HG03060 (cell line): ENCODE data around the gene AXIN1.
"Not testable (repeated sequence)": the region's sequence is repeated elsewhere in the genome, so short reads cannot be mapped to it uniquely, and the experiment has no call there.

Experiments
- ATAC-seq: cut with Tn5 transposase; IDR thresholded peaks from one replicate; pipeline ENCODE4 v1.9.1; 2021; ENCODE audit warnings: low read depth, moderate number of reproducible peaks; ENCODE audit not compliant: unreplicated experiment

The AXIN1 gene, protein sequence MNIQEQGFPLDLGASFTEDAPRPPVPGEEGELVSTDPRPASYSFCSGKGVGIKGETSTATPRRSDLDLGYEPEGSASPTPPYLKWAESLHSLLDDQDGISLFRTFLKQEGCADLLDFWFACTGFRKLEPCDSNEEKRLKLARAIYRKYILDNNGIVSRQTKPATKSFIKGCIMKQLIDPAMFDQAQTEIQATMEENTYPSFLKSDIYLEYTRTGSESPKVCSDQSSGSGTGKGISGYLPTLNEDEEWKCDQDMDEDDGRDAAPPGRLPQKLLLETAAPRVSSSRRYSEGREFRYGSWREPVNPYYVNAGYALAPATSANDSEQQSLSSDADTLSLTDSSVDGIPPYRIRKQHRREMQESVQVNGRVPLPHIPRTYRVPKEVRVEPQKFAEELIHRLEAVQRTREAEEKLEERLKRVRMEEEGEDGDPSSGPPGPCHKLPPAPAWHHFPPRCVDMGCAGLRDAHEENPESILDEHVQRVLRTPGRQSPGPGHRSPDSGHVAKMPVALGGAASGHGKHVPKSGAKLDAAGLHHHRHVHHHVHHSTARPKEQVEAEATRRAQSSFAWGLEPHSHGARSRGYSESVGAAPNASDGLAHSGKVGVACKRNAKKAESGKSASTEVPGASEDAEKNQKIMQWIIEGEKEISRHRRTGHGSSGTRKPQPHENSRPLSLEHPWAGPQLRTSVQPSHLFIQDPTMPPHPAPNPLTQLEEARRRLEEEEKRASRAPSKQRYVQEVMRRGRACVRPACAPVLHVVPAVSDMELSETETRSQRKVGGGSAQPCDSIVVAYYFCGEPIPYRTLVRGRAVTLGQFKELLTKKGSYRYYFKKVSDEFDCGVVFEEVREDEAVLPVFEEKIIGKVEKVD

DNA sequence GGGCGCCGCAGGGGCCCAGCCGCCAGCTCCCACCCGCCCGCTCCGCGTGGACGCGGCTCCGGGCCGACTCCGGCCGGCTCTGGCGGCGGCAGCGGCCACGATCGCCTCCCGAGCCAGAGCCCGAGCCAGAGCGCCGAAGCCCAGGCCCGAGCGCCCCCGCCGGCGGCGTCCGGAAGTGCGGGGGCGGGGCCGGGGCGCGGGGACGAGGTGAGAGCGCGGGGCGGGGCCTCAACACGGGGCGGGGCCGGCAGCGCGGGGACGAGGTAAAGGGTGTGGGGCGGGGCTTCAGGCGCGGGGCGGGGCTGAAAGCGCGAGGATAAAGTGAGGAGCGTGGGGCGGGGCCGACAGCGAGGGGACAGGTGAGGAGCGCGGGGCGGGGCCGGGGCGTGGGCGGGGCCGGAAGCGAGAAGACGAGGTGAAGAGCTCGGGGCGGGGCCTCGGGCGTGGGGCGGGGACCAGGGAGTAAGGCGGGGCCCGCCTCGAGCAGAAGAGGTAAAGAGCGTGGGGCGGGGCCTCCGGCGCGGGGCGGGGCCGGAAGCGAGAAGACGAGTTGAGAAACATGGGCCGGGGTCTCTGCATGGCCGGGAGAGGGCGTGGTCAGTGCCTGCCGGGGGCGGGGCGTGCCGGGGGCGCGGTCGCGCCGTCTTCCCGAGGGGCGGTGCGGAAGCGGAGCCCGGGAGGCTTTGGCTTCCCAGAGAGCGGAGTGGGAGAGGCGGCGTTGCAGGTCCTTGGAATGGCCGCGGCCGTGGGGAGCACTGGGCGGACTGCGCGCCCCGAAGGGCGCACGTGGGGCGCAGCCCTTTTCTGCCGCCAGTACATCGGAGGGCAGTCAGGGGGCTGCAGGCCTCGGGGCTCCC is at the start of gene AXIN1:
TSS of gene AXIN1 (minus strand) at position 177 of the 857 bp plus-strand sequence. CDS start 5,698 bp downstream, outside the sequence.
- ATAC-seq = no peak

DNA sequence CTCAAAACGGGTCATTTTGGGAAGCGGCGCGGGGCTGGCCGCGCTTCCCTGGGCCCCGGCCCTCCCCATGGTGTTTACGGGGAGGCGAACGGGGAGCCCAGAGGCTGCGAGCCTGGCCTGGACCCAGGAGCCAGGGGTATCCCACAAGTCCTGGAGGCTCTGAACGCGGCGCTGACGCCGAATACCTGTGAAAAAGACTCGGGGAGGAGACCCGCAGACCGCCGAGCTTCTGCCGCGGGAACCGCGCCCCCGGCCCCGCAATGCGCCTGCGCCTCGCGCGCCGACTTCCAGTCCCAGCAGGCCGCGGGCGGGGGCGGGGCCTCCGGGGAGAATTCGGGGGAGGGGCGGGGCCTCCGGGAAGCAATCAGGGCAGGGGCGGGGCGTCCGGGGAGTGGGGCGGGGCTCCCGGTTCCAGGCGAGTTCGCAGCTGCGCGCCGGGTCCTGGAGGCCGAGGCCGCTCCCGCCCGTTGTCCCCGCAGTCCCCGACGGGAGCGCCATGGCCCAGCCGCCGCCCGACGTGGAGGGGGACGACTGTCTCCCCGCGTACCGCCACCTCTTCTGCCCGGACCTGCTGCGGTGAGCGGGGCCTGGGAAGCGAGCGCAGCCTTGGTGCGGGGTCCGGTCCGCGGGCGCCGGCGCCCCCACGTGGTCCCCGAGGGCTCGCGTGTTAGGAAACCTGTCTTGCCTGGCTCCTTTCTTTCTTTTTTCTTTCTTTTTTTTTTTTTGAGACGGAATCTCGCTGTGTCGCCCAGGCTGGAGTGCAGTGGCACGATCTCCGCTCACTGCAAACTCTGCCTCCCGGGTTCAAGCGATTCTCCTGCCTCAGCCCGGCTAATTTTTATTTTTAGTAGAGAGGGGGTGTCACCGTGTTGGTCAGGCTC is 49.2 kb upstream of the AXIN1 start, which contains the start of gene DECR2:
TSS of gene DECR2 (plus strand) at position 418 of the 881 bp plus-strand sequence. CDS start at position 497, 79 bp downstream.
- no peak for ATAC-seq

DNA sequence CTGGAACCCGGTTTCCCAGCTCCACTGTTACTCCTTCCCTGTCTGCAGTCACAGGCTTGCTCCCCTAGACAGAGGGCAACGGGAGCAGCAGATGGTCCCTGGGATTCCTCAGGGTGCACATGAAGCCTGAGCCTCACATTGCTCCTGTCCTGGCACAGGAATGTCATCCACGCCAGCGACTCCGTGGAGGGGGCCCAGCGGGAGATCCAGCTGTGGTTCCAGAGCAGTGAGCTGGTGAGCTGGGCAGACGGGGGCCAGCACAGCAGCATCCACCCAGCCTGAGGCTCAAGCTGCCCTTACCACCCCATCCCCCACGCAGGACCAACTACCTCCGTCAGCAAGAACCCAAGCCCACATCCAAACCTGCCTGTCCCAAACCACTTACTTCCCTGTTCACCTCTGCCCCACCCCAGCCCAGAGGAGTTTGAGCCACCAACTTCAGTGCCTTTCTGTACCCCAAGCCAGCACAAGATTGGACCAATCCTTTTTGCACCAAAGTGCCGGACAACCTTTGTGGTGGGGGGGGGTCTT is 47.6 kb upstream of the AXIN1 start:
- ATAC-seq = no peak

DNA sequence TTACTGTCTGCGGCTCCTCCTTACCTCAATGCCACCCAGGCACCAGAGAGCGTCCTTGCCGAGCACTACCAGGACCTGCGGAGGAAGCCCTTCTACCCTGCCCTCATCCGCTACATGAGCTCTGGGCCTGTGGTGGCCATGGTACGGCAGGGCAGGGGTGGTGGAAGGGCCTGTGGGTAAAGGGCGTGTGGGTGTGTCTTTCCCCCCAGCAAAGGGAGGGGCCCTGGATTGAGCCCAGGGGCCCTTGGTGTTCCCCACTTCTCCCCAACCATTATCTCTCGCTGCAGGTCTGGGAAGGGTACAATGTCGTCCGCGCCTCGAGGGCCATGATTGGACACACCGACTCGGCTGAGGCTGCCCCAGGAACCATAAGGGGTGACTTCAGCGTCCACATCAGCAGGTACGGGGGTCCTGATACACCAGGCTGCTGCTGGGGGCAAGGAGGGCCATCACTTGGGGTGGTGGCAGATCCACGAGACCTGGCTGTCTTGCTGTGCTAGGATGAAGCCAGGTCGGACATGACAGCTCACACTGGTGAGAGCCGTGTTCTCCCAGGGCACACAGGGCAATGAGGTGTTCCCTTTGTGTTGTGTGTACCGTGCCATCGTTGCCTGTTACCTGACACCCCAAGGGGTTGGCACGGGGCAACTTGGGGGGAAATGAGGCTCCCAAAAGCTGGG is 47.0 kb upstream of the AXIN1 start:
- ATAC-seq = no peak

DNA sequence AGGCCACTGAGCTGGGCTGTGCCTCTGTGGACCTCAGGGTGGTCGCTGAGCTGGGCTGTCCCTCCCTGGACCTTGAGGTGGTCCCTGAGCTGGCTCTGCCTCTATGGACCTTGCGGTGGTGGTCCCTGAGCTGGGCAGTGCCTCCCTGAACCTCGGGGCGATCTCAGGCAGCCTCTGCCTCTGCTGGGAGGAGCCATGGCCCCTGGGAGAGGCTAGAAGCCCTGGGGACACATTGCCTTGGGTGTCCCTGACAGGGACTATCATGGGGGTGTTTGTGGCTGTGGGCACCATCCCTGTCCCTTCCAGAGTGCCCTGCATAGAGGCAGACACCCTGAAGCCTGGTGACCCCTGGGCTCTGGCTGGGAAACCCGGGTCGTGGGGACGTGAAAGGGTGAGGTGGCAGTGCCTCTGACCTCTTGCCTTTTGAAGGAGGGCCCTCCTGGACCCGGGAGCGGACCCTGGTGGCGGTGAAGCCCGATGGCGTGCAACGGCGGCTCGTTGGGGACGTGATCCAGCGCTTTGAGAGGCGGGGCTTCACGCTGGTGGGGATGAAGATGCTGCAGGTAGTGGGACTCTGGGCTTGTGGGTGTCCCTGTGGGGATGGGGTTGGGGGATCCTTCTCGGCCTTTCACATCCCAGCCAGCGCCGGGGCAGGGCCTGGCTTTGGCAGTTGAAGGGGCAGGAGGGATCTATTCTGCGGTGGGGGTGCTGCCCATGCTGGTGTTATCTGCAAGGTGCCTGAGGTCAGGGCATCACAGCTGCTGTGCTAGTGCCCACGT is 46.2 kb upstream of the AXIN1 start:
- no peak for ATAC-seq

DNA sequence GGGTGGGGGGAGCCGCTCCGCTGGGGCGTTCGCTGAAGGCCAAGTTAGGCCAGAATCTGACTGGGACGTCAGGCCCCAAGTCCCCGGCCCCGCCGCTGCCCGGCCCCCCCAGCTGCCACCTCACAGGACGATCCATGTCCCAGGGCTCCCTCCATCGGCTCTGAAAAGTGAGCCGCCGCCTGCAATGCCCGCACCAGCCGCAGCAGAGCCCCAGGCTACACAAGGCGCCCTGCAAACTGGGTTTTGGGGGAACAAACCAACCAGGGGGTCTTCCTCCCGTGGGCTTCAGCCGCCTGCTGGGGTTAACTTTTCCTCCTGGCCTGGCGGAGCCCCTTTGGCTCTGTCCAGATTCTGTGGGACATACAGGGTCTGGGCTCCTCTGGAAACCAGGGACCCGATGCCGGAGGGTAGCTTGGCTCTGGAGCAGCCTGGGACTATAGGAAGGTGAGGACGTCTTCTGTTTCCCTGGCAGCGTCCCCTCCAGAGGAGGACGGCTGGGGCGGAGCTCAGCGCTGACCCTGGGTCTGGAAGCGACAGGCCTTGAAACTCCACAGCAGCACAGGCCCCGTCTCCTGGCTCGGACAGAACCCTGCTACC is 45.3 kb upstream of the AXIN1 start:
- no peak for ATAC-seq

DNA sequence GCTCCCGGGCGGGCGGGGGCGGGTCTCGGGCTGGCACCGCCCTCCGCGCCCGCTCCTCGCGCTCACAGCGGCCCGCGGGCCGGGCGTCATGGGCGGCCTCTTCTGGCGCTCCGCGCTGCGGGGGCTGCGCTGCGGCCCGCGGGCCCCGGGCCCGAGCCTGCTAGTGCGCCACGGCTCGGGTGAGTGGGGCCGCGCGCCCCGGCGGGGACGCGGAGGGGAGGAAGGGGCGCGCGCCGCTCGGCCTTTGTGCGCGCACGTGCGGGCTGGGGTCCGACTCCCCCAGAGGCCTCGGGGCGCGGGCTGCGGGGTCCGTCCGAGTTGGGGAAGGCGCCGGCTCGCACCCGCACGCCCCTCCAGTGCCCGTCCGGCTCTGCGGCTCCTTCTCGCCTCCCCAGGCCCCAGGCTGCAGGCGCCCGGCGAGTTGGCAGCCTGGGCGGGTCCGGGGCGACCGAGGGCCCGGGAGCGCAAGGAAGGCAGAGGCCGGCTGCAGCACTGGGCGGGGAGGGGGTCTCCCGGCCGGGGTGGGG is 44.7 kb upstream of the AXIN1 start, which contains the start of gene NME4:
TSS of gene NME4 (plus strand) at position 65 of the 527 bp plus-strand sequence. CDS start at position 89, 24 bp downstream.
- no peak for ATAC-seq

DNA sequence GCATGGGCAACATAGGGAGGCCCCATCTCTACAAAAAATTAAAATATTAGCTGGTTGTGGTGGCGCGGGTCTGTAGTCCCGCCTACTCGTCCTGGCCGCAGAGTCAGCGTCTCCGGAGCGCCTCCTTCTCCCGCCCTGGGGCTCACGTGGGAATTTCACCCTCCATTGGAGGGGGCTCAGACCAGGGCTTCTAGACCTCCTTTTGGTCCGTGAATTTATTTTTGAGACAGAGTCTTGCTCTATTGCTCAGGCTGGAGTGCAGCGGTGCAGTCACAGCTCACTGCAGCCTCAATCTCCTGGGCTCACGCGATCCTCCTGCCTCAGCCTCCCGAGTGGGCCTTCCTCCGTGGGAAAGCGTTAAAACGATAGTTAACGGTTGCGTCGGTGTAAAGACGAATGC is 44.1 kb upstream of the AXIN1 start:
- ATAC-seq = no peak

DNA sequence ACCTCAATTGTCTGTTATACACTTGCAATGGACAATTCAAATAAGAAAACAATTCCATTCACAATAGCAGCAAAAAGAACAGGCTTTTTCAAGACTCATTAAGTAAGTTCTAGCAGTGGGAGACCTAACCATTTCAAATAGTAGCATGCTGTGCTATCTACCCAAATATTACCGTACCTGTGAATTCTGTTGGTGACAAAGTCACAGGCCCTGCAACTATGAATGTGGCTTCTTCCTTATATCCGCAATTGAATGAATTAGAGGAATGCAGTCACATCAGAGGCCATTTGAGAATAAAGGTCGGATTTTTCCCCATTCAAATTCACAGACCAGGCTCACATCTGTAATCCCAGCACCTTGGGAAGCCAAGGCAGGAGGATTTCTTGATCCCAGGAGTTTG is 43.7 kb upstream of the AXIN1 start:
- ATAC-seq = no peak

DNA sequence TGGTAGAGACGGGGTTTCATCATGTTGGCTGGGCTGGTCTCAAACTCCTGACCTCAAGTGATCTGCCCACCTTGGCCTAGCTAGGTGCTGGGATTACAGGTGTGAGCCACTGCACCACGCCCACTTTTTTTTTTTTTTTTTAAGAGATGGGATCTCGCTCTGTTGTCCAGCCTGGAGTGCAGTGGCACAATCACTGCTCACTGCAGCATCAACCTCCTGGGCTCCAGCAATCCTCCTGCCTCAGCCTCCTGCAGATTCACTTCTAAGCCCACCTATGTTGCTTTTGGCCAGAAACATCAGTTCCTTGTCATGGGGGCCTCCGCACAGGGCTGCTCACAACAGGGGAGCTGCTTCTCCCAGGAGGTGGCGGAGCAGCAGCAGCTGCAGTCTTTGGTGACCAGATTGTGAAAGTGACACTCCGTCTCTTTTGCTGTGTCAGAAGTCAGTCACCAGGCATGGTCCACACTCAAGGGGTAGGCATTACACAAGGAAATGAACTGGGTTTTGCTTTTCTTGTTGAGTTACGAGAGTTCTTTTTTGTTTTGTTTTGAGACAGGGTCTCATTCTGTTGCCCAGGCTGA is 40.0 kb upstream of the AXIN1 start:
- ATAC-seq = no peak

DNA sequence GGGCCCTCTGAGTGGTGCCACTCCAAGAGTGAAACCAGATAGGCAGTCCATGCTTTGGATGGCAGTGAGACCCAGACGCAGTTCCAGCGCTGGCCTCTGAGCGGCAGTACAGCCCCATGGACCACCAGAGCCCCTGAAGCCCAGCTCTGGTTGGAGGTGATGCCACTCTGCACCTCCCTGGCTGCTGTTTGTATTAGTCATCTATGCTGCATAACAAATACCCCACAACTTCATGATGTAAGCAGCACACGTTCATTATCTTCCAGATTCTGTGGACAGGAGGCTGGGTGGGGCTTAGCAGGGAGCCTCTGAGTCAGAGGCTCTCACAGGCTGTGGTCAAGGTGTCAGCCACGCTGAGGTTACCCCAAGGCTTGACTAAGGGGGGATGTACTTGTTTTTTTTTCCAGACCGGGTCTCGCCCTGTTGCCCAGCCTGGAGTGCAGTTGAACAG is 39.4 kb upstream of the AXIN1 start:
- ATAC-seq = no peak

DNA sequence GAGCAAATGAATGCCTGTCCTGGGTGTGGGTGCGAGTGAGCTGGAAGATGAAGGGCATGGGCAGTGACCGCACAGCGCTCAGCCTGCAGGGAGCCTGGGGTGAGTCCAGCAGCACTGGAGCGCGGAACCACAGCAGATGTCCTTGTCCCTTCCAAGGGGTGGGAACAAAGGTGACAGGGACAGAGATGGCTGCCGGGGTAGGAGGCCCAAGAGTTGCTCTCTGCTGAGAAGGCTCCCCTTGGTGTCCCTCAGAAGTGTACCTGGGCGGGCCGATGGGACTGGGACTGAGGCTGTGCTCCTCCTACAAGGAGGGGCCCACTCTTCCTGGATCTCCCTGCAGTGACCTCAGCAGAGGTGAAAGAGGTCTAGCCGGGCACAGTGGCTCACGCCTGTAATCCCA is 36.8 kb upstream of the AXIN1 start:
- no peak for ATAC-seq

DNA sequence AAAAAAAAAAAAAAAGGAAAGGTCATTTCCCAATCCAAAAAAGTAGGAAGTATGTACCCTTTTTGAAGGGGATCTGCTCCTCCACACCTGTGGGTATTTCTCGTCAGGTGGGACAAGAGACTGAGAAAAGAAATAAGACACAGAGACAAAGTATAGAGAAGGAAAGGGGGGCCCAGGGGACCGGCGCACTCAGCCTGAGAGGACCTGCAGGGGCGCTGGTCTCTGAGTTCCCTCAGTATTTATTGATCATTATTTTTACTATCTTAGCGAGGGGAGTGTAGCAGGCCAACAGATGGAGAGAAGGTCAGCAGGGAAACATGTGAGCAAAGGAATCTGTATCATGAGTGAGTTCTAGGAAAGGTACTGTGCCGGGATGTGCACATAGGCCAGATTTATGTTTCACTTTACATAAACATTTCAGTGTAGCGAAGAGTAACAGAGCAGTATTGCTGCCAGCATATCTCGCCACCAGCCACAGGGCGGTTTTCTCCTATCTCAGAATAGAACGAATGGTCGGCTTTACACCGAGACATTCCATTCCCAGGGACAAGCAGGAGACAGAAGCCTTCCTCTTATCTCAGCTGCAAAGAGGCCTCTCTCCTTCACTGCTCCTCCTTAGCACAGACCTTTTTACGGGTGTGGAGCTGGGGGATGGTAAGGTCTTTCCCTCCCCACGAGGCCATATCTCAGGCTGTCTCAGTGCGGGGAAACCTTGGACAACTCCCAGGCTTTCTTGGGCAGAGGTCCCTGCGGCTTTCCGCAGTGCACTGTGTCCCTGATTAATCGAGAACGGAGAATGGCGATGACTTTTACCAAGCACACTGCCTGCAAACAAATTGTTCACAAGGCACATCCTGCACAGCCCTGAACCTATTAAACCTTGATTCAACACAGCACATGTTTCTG is 35.5 kb upstream of the AXIN1 start:
- ATAC-seq = not testable (repeated sequence)

DNA sequence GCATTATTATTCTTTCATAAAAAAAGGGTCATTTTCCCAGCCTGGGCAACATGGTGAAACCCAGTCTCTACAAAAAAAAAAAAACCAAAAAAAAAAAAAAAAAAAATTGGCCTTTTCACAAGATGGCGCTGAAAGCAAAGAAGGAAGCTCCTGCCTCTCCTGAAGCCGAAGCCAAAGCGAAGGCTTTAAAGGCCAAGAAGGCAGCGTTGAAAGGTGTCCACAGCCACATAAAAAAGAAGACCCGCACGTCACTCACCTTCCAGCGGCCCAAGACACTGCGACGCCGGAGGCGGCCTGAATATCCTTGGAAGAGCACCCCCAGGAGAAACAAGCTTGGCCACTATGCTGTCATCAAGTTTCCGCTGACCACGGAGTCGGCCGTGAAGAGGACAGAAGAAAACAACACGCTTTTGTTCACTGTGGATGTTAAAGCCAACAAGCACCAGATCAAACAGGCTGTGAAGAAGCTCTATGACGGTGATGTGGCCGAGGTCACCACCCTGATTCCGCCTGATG is 34.2 kb upstream of the AXIN1 start:
- no peak for ATAC-seq

DNA sequence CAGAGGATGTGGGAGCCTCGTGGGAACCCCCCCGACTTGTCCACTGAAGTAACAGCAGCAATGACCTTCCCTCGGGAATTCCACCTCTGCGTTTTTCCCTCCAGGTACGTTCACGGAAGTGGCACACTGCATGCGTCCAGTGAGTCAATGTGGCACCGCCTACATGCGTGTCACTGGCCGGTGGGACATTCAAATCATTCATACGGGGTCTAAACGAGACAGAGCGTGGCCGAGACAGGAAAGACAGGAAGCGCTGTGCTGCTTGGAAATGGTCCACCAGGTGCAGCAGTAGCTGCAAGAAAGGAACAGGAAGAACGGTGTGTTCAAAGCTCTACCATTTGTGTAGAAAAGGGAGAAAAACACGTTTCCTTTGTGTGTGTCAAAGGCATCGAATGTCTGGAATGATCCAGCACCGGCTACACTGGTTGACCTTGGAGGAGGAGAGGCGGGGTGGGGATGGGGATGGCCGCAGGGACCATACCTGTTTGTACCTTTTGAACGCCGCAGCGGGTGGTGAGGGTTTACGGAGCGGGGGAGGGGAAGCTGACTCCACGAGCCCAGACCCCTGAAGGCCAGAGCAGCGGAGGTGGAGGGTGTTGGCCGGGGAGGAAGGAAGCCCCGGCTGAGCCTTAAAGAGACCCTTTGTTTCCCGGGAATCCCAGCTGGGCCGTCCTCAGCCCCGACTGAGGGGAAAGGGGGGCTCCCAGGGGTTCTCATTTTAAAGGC is 31.0 kb upstream of the AXIN1 start:
- ATAC-seq = no peak
